PFSK-1 (cell line): ENCODE data around the gene TTC29.

Experiments
- FOXP2 ChIP-seq: optimal IDR thresholded peaks from 2 replicates; pipeline ENCODE3; 2011; ENCODE audit warnings: borderline replicate concordance, control low read depth, inconsistent platforms; ENCODE audit not compliant: insufficient read depth; ENCODE audit errors: extremely low read length, extremely low read depth
- POLR2AphosphoS5 ChIP-seq: IDR thresholded peaks from 2 replicates; pipeline ENCODE4 v1.6.1; 2012; ENCODE audit warnings: low read depth, mild to moderate bottlenecking, control low read depth, low read length, moderate library complexity
- SIN3A ChIP-seq: IDR thresholded peaks from 2 replicates; pipeline ENCODE4 v1.6.1; 2012; ENCODE audit warnings: mild to moderate bottlenecking, low read length, moderate library complexity, borderline replicate concordance; ENCODE audit not compliant: insufficient read depth
- TAF1 ChIP-seq: IDR thresholded peaks from 2 replicates; pipeline ENCODE4 v1.6.1; 2012; ENCODE audit warnings: low read length, control low read depth, borderline replicate concordance; ENCODE audit not compliant: insufficient read depth
- TF ChIP-seq, protein P1 (sequence below), 2 experiments: IDR thresholded peaks; 2 replicates each; pipeline versions ENCODE4 v1.6.1 to v1.8.0; 2011 to 2012; ENCODE audit warnings: low read depth in 2 of 2, low read length in 2 of 2, control low read depth in 1 of 2, inconsistent platforms in 1 of 2, mild to moderate bottlenecking in 1 of 2, moderate library complexity in 1 of 2; ENCODE audit not compliant: insufficient read depth in 1 of 2

Gene TTC29

GRCh38 chr4:146975036-146975435, 29.4 kb upstream of the TTC29 start:
- TF ChIP-seq FOXP2 (no peak), POLR2AphosphoS5 (no peak), TAF1 (no peak), SIN3A (no peak)
- TF ChIP-seq, protein P1, sequence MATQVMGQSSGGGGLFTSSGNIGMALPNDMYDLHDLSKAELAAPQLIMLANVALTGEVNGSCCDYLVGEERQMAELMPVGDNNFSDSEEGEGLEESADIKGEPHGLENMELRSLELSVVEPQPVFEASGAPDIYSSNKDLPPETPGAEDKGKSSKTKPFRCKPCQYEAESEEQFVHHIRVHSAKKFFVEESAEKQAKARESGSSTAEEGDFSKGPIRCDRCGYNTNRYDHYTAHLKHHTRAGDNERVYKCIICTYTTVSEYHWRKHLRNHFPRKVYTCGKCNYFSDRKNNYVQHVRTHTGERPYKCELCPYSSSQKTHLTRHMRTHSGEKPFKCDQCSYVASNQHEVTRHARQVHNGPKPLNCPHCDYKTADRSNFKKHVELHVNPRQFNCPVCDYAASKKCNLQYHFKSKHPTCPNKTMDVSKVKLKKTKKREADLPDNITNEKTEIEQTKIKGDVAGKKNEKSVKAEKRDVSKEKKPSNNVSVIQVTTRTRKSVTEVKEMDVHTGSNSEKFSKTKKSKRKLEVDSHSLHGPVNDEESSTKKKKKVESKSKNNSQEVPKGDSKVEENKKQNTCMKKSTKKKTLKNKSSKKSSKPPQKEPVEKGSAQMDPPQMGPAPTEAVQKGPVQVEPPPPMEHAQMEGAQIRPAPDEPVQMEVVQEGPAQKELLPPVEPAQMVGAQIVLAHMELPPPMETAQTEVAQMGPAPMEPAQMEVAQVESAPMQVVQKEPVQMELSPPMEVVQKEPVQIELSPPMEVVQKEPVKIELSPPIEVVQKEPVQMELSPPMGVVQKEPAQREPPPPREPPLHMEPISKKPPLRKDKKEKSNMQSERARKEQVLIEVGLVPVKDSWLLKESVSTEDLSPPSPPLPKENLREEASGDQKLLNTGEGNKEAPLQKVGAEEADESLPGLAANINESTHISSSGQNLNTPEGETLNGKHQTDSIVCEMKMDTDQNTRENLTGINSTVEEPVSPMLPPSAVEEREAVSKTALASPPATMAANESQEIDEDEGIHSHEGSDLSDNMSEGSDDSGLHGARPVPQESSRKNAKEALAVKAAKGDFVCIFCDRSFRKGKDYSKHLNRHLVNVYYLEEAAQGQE (IDR thresholded peaks at IDR 0.05; ENCODE audit: insufficient read depth in 1 of 2, low read depth in 2 of 2, low read length in 2 of 2), result no peak

DNA sequence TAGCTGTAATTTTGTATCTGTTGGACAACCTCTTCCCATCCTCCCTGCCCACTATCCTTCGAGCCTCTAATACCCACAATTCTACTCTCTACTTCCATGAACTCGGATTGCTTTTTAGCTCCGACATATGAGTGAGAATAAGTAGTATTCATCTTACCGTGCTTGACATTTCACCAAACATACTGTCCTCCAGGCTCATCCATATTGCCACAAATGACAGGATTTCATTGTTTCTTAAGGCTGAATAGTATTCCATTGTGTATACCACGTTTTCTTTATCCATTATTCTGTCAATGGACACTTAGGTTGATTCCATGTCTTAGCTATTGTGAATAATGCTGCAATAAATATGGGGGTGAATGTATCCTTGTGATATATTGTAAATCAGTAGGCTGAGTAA, 26.4 kb upstream of the TTC29 start:
- no peak for TF ChIP-seq TAF1
- no peak for TF ChIP-seq POLR2AphosphoS5

- TF ChIP-seq, protein P1 (IDR thresholded peaks at IDR 0.05; ENCODE audit: insufficient read depth in 1 of 2, low read depth in 2 of 2, low read length in 2 of 2), result no peak
- TF ChIP-seq POLR2AphosphoS5, result no peak
Observed at GRCh38 chr4:146969126-146969525, 23.5 kb upstream of the TTC29 start.

DNA sequence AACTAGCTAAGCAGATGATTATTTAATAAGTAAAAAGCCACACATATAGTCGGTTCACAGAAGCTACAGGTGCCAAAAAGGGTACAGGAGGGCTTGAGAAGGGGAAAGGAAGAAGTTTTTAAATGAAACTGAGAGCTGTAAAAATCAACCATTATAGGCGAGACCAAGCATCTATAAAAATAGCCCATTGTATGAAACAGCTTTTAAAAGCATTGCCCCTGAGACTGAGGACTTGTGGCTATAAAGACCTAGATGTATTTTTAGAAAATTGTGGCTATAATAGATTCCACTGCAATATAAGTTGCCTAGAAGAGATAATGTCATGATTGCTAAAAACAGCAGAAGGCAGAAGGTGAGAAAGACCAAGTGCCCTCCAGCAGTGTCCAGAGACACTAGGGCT, 15.0 kb upstream of the TTC29 start:
- TF ChIP-seq, protein P1 (IDR thresholded peaks at IDR 0.05; ENCODE audit: insufficient read depth in 1 of 2, low read depth in 2 of 2, low read length in 2 of 2), result no peak
- no peak for TF ChIP-seq FOXP2
- TF ChIP-seq POLR2AphosphoS5, result no peak
- no peak for TF ChIP-seq SIN3A
- no peak for TF ChIP-seq TAF1

- TF ChIP-seq TAF1 (no peak), POLR2AphosphoS5 (no peak), FOXP2 (no peak), SIN3A (no peak)
- TF ChIP-seq, protein P1 (IDR thresholded peaks at IDR 0.05; ENCODE audit: insufficient read depth in 1 of 2, low read depth in 2 of 2, low read length in 2 of 2), result no peak
Observed at GRCh38 chr4:146959692-146960091, 14.0 kb upstream of the TTC29 start.
